Cardiac fibroblast (primary cell): ENCODE data around the gene DTYMK.

Source experiments
- DNase-seq, 2 donors: peaks; one replicate each; pipeline versions ENCODE4 v3.0.0 to v3.0.0-alpha.2; 2010; ENCODE audit warnings: low read depth in 2 of 2
- H3K4me3 ChIP-seq, 2 donors: replicated peaks in 1 of 2; 1 replicate in 1 of 2; 2 replicates in 1 of 2; pipeline ENCODE4 v1.5.1; 2011; ENCODE audit warnings: low read depth in 2 of 2, low read length in 2 of 2, mild to moderate bottlenecking in 2 of 2, moderate library complexity in 1 of 2
- TF ChIP-seq, protein P1 (sequence below): IDR thresholded peaks from one replicate; pipeline ENCODE4 v1.5.1; 2011; ENCODE audit warnings: low read depth, mild to moderate bottlenecking, low read length, inconsistent platforms

The DTYMK gene

DNA sequence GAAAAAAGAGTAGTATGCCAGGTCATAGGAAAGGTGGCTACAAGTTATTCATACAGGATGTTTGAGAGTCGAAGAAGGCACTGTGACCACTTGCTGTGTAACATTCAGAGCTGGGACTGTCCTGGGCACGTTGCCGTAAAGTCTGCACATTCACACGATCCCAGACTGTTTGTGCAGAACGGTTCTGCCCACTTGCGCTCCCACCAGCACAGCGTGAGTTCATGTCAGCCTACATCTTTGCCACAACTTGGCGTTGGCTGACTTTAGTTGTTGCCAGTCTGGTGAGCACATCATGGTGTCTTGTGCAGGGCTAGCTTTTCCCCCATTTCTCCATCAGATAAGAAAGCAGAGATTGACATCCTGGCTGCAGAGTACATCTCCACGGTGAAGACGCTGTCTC lies 22.3 kb upstream of the DTYMK start:
- TF ChIP-seq, protein P1, sequence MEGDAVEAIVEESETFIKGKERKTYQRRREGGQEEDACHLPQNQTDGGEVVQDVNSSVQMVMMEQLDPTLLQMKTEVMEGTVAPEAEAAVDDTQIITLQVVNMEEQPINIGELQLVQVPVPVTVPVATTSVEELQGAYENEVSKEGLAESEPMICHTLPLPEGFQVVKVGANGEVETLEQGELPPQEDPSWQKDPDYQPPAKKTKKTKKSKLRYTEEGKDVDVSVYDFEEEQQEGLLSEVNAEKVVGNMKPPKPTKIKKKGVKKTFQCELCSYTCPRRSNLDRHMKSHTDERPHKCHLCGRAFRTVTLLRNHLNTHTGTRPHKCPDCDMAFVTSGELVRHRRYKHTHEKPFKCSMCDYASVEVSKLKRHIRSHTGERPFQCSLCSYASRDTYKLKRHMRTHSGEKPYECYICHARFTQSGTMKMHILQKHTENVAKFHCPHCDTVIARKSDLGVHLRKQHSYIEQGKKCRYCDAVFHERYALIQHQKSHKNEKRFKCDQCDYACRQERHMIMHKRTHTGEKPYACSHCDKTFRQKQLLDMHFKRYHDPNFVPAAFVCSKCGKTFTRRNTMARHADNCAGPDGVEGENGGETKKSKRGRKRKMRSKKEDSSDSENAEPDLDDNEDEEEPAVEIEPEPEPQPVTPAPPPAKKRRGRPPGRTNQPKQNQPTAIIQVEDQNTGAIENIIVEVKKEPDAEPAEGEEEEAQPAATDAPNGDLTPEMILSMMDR = no peak
- H3K4me3 ChIP-seq = no peak overlapping the region
- no peak for DNase-seq

DNA sequence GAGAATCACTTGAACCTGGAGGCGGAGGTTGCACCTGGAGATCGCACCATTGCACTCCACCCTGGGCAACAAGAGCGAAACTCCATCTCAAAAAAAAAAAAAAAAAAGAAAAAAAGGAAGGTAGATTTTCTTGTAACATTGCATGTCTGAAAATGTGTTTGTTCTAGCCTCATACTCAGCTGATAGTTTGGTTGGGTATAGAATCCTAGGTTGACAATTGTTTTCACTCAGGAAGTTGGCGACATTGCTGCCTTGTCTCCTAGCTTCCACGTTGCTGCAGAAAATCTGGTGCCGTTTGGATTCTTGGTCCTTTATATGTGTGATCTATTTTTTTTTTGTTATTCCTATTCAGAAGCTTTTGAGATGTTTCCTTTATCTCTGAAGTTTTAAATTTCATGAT lies 19.9 kb upstream of the DTYMK start:
- DNase-seq = no peak
- TF ChIP-seq, protein P1 = no peak
- no peak overlapping the region for H3K4me3 ChIP-seq

DNA sequence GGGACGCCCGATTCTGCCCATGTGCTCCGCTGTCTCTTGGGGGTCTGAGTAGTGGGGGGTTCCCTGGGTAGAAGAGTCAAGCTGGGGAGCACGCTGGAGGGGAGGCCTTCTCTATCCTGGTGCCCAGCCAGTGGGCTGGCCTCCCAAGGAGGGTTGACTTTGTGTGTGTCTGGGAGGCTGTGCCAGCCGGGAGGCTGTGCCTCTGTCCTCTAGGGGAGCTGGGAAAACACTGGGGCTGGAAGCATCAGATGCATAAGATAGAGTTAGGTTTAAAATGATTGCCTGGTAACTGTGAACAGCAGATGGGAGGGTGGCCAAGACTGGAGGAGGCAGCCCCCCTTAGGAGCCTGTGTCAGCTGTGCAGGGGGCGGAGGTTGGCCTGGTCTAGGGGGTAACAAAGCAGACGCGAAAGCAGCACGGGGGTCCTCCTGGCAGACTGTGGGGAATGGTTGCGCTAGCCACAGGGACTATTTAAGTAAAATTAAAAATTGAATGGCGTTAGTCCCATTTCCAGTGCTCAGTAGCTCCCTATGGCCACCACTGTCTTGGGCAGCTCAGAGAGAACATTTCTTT lies 16.5 kb upstream of the DTYMK start:
- H3K4me3 ChIP-seq = peak overlapping the region; percentile 79 to 89
- peak; percentile 23 to 26 for DNase-seq
- TF ChIP-seq, protein P1 = no peak

DNA sequence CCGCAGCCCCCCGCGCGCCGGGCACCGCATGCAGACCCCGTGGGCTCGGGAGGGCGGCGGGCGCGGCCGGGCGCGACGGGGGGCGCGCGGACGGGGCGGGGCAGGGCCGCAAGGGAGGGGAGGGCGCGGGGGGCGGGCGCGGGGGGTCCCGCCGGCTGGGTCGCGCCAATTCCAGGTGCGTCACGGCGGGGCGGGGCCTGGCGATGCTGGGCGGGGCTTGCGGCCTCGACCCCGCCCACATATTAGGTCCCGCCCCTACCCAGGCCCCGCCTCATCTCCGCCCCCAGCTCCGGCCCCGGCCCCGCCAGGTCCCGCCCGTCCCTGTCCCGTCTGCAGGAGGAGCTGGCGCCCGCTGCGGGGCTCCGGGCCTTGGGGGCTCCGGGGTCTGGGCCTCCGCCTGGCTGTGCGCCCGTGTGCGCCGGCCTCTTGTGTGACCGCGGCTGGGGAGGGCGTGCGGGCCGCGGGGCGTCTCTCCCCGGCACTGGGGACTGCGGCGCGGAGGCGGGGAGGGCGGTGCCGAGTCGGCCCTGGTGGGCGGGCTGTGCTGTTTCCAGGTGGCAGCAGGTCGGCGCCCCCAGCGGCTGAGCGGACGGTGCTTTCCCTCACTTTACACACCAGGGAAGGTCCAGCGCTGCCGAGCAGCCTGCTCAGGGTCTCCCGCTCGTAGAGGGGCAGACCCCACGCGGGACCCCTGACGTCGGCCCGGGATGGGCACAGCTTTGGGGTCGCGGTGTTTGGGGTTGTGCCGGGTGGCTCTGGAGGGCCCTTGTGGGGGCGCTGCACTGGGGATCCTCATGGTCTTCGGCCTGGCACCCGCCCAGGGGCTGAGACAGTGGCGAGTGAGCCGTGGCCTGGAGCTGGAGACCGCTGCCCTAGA lies 15.8 kb upstream of the DTYMK start:
- TF ChIP-seq, protein P1 = peak; percentile 32

DNA sequence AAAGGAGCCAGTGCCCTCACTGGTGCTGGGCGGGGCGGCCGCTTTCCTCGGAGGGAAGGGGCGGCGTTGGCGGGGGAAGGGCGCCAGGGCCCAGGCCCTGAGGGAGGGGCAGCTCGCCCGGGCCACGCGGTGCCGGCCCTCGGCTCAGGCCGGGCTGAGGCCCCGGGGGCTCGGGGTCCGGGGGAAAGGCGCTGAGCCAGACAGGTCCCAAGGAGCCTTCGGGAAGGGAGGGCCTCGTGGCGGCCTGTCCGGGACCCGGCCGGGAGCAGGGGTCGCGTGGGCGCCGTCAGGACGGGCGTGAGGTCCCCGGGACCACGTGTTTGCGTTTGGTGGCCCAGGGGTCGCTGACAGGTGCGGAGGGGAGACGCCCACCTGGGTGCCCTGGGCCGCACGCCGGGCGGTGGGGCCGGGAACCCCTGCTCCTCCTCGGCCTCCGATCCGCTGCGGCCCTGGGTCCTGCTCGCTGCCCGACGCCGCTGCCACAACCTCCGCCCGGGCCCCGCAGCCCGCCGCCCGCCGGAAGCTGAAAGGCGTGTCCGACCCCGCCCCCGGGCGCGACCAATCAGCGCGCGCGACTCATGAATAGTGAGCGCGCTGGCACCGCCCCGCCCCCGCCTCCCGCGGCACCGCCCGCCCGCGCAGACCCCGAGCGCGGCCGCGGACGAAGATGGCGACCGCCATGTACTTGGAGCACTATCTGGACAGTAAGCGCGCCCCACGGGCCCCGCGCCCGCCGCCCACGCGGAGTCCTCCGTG lies 15.0 kb upstream of the DTYMK start, which contains the start of gene ING5:
Gene ING5 (plus strand): TSS at position 641 of the 756 bp plus-strand sequence. CDS start 27 bp downstream, at position 668.
- peak within 1 kb of the TSS; percentile 79 to 89 for H3K4me3 ChIP-seq
- TF ChIP-seq, protein P1 = no peak
- peak; percentile 90 to 96 for DNase-seq

More for the DNA sequence above, 15.8 kb upstream of the DTYMK start:
- H3K4me3 ChIP-seq = peak overlapping the region; percentile 79 to 89
- peak; percentile 82 to 91 for DNase-seq

- TF ChIP-seq, protein P1 = peak; percentile 39
- DNase-seq = no peak
- H3K4me3 ChIP-seq = peak overlapping the region; percentile 58 to 75
Measured at GRCh38 chr2:241701149-241701398, 14.5 kb upstream of the DTYMK start.
